ENCODE data around the gene SH3RF1. TPM values are rescaled to one million over a fixed set of nuclear protein-coding genes. Genes with fewer than 3 reads are reported as not detected.

The SH3RF1 gene
- total RNA-seq, 1 experiment from 2014 or later = 59.5 TPM

DNA sequence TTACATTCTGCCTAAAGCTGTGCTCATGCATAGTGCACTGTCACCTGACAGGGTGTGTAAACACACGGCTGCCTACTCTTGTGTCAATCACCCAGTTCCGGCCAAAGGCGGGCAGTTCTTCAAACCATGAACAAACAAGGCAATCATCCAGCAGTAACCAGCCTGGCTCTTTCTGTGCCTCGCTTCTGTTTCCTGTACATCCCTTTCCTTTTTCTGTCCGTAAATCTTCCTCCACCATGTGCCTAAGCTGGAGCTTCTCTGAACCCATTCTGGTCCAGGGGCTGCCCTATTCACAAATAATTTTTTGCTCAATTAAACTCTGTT lies 199.9 kb downstream of the SH3RF1 start:
- ChIA-PET CTCF (interaction anchor here (1.0 kb wide), 1 partner anchor 61 kb away, joined by 3 read pairs; the partner anchor contains the start of gene CBR4), RAD21 (ENCODE audit: low non-redundant PET in 1 of 2, low total read pairs in 2 of 2, uncharacterized antibody in 2 of 2, unreplicated experiment in 2 of 2) (interaction anchor here in 1 of 2 experiments (1.1 kb wide), 1 partner anchor 61 kb away, joined by 3 read pairs; the partner anchor contains the start of gene CBR4), POLR2A (interaction anchor here (1.0 to 1.4 kb wide), 3 partner anchors 14 to 35 kb away, joined by 3 to 4 read pairs (median 3); no protein-coding TSS in a partner anchor)
- TF ChIP-seq POLR2A (IDR thresholded peaks at IDR 0.05; ENCODE audit: borderline replicate concordance, extremely low read depth, insufficient read depth, insufficient read length) = no peak
- TF ChIP-seq ATF3 (IDR thresholded peaks at IDR 0.05) = no peak
- TF ChIP-seq EZH2 (IDR thresholded peaks at IDR 0.05) = no peak
- TF ChIP-seq, protein P1, sequence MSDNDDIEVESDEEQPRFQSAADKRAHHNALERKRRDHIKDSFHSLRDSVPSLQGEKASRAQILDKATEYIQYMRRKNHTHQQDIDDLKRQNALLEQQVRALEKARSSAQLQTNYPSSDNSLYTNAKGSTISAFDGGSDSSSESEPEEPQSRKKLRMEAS (IDR thresholded peaks at IDR 0.05) = no peak
- TF ChIP-seq FOSL1 (IDR thresholded peaks at IDR 0.05; ENCODE audit: low read depth) = no peak
- no peak for TF ChIP-seq SRF (IDR thresholded peaks at IDR 0.05; ENCODE audit: low read depth)
- no peak for TF ChIP-seq TCF7L2 (IDR thresholded peaks at IDR 0.05; ENCODE audit: borderline replicate concordance, extremely low read depth, insufficient read depth, insufficient read length)
- TF ChIP-seq RAD21 (IDR thresholded peaks at IDR 0.05; ENCODE audit: low read depth) = no peak
- no peak for TF ChIP-seq YY1 (IDR thresholded peaks at IDR 0.05; ENCODE audit: extremely low read depth, insufficient replicate concordance, low read depth, low read length)
- no peak for TF ChIP-seq REST (IDR thresholded peaks at IDR 0.05; ENCODE audit: low read depth)
- TF ChIP-seq ELF1 (IDR thresholded peaks at IDR 0.05; ENCODE audit: borderline replicate concordance, low read depth) = no peak
- TF ChIP-seq JUND (IDR thresholded peaks at IDR 0.05) = no peak
- TF ChIP-seq, protein P2, sequence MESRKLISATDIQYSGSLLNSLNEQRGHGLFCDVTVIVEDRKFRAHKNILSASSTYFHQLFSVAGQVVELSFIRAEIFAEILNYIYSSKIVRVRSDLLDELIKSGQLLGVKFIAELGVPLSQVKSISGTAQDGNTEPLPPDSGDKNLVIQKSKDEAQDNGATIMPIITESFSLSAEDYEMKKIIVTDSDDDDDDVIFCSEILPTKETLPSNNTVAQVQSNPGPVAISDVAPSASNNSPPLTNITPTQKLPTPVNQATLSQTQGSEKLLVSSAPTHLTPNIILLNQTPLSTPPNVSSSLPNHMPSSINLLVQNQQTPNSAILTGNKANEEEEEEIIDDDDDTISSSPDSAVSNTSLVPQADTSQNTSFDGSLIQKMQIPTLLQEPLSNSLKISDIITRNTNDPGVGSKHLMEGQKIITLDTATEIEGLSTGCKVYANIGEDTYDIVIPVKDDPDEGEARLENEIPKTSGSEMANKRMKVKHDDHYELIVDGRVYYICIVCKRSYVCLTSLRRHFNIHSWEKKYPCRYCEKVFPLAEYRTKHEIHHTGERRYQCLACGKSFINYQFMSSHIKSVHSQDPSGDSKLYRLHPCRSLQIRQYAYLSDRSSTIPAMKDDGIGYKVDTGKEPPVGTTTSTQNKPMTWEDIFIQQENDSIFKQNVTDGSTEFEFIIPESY (IDR thresholded peaks at IDR 0.05; ENCODE audit: extremely low read depth, insufficient replicate concordance, low read length) = no peak
- no peak for TF ChIP-seq SP1 (IDR thresholded peaks at IDR 0.05; ENCODE audit: low read depth)
- Histone ChIP-seq H3K9me3 (ENCODE audit: control insufficient read depth in 1 of 2, insufficient read depth in 1 of 2, low read depth in 1 of 2, low read length in 2 of 2) (no peaks in the 10 kb centered on the region), H3K9me2 (ENCODE audit: insufficient read depth) (no peaks in the 10 kb centered on the region), H3K4me1 (ENCODE audit: control insufficient read depth in 1 of 2, insufficient read depth in 2 of 2, low read length in 2 of 2) (peaks cover 27 to 40% of the 10 kb centered on the region in 2 experiments), H3K9ac (ENCODE audit: low read length) (no peak overlapping the region), H3K27me3 (ENCODE audit: insufficient read depth, low read length) (no peaks in the 10 kb centered on the region), H3K36me3 (ENCODE audit: control insufficient read depth in 1 of 2, insufficient read depth in 2 of 2, low read length in 2 of 2) (no peaks in the 10 kb centered on the region), H3K27ac (ENCODE audit: low read depth, low read length) (peak overlapping the region; percentile 72), H2AFZ (ENCODE audit: low read depth, low read length, poor library complexity, severe bottlenecking) (no peak overlapping the region), H3K4me2 (ENCODE audit: low read length) (peak overlapping the region; percentile 55), H3K79me2 (ENCODE audit: insufficient read depth, low read length) (no peaks in the 10 kb centered on the region), H4K20me1 (ENCODE audit: insufficient read depth) (no peaks in the 10 kb centered on the region), H3K4me3 (replicated peaks in 1 of 2; ENCODE audit: low read depth in 1 of 2, low read length in 2 of 2) (no peak overlapping the region)
- intact Hi-C loops (cut with micrococcal nuclease) = no loop called here
- ATAC-seq (peak; percentile 37; the same call in 1 of the 2 replicates), DNase-seq (ENCODE audit: low read depth, low spot score) (no peak)
- BruUV-seq (replicated peaks) = no TSS peak
